Right lobe of liver (tissue), 6 donors: ENCODE results near the gene PPP1R13L. TPM values are rescaled to one million over a fixed set of nuclear protein-coding genes. Genes with fewer than 3 reads are reported as not detected.
A peak's percentile ranks its signal among the peaks of the same experiment; 100 is the strongest.

Source experiments
- ATAC-seq, 4 donors: fragments of 200-7000 bp; cut with Tn5 transposase; one replicate each; pipeline ENCODE4 v1.9.1; 2020; ENCODE audit warnings: mild to moderate bottlenecking in 4 of 4, moderate library complexity in 4 of 4
- DNase-seq, 3 donors: peaks; one replicate each; pipeline ENCODE4 v3.0.0-alpha.2; 2020
- H3K27ac ChIP-seq, 3 donors: fragments of 200-600 bp; one replicate each; pipeline ENCODE4 v1.8.0; 2022
- H3K27me3 ChIP-seq, 2 donors: fragments of 200-600 bp; one replicate each; pipeline ENCODE4 v1.8.0; 2022
- H3K36me3 ChIP-seq, 4 donors: fragments of 200-600 bp; sonication (generic) in 1 of 4; one replicate each; pipeline versions ENCODE4 v1.5.1 to v1.8.0; 2017 to 2022; ENCODE audit warnings: control low read depth in 1 of 4
- H3K4me1 ChIP-seq, 4 donors: fragments of 200-600 bp; sonication (generic) in 1 of 4; one replicate each; pipeline versions ENCODE4 v1.5.1 to v1.8.0; 2017 to 2022; ENCODE audit warnings: control low read depth in 1 of 4
- H3K4me3 ChIP-seq, 3 donors: fragments of 200-600 bp; one replicate each; pipeline ENCODE4 v1.8.0; 2022
- H3K9me3 ChIP-seq, 4 donors: fragments of 200-600 bp; sonication (generic) in 1 of 4; one replicate each; pipeline versions ENCODE4 v1.5.1 to v1.8.0; 2017 to 2022; ENCODE audit warnings: control low read depth in 1 of 4
- CTCF ChIP-seq, 4 donors: fragments of 200-600 bp in 3 of 4; fragments of 450-650 bp in 1 of 4; IDR thresholded peaks; one replicate each; pipeline versions ENCODE4 v1.5.1 to v1.8.0; 2016 to 2022; ENCODE audit warnings: antibody characterized with exemption in 4 of 4, mild to moderate bottlenecking in 2 of 4
- POLR2A ChIP-seq: fragments of 450-650 bp; IDR thresholded peaks from one replicate; pipeline ENCODE4 v1.6.1; 2017; ENCODE audit warnings: antibody characterized with exemption, mild to moderate bottlenecking
- WGBS: methylation state at CpG from one replicate; pipeline ENCODE4 v1.1.6; 2018; ENCODE audit warnings: low coverage, low lambda C conversion rate; ENCODE audit not compliant: insufficient coverage; ENCODE audit errors: missing lambda C conversion rate; 5-methylcytosine and 5-hydroxymethylcytosine counted together
- intact Hi-C, 2 donors: fragments of 100-400 bp; cut with DNase I; formaldehyde crosslinking; loops; one replicate each; pipeline versions ENCODE4 v1.11.2 to v1.14.1; 2022
- total RNA-seq, 6 experiments: library from RNA; depleted of rRNA in 2 of 6; stranded (reverse); fragments of >200 nt in 2 of 6; fragmentation: NEBNext Ultra II Directional in 3 of 6; extraction: Animal tissue kit (Norgen Biotek cat#: 25700) in 3 of 6; gene quantifications; one replicate each; pipeline versions ENCODE4 v1.1.0 to v1.2.4, GENCODE V29; 2016 to 2023
- donor health status: DM: no; HTN: yes; CAD: no.
- donor health status: DM: no; HTN: no; CAD: no.
- donor health status: DM: no; HTN: no; CAD: no.
- donor health status: DM: no; HTN: yes; CAD: no.
- donor health status: DM: no; HTN: yes; CAD: no.

PPP1R13L gene
- total RNA-seq, 6 experiments from 2014 or later: 6.9 to 22.9 (median 14.6) TPM

GRCh38 chr19:45352062-45352461 lies 52.8 kb downstream of the PPP1R13L start:
- Histone ChIP-seq H3K27me3 (no peaks in the 10 kb centered on the region), H3K36me3 (peaks cover 0 to 6% (median 0%) of the 10 kb centered on the region in 4 donors), H3K27ac (no peak overlapping the region), H3K4me1 (no peaks in the 10 kb centered on the region), H3K4me3 (no peak overlapping the region), H3K9me3 (no peaks in the 10 kb centered on the region)
- no peak for ATAC-seq
- WGBS: 90% methylated on average over 2 of the region's 15 CpGs
- intact Hi-C loops: no loop called here
- no peak for DNase-seq
- TF ChIP-seq POLR2A: no peak
- TF ChIP-seq CTCF (IDR thresholded peaks at IDR 0.05): no peak

GRCh38 chr19:45351401-45351952 lies 53.4 kb downstream of the PPP1R13L start:
- intact Hi-C loops: no loop called here
- ATAC-seq: no peak
- Histone ChIP-seq H3K27ac (no peak overlapping the region), H3K9me3 (no peaks in the 10 kb centered on the region), H3K27me3 (no peaks in the 10 kb centered on the region), H3K4me3 (no peak overlapping the region), H3K36me3 (peaks cover 0 to 6% (median 0%) of the 10 kb centered on the region in 4 donors), H3K4me1 (no peaks in the 10 kb centered on the region)
- 78% methylated on average over 6 of the region's 13 CpGs for WGBS
- DNase-seq: no peak
- TF ChIP-seq POLR2A (no peak), CTCF (IDR thresholded peaks at IDR 0.05) (no peak)

- Histone ChIP-seq H3K27ac (no peak overlapping the region), H3K4me1 (no peaks in the 10 kb centered on the region), H3K27me3 (no peaks in the 10 kb centered on the region), H3K9me3 (no peaks in the 10 kb centered on the region), H3K4me3 (no peak overlapping the region), H3K36me3 (peaks cover 0 to 6% (median 0%) of the 10 kb centered on the region in 4 donors)
- 60% methylated on average over 1 of the region's 17 CpGs for WGBS
- ATAC-seq (no peak), DNase-seq (no peak)
- intact Hi-C loops: no loop called here
- TF ChIP-seq POLR2A: no peak
- no peak for TF ChIP-seq CTCF (IDR thresholded peaks at IDR 0.05)
Measured at GRCh38 chr19:45350477-45351058, 54.3 kb downstream of the PPP1R13L start.

GRCh38 chr19:45349430-45349941 lies 55.4 kb downstream of the PPP1R13L start:
- Histone ChIP-seq H3K9me3 (no peaks in the 10 kb centered on the region), H3K27me3 (no peaks in the 10 kb centered on the region), H3K36me3 (peaks cover 0 to 6% (median 0%) of the 10 kb centered on the region in 4 donors), H3K27ac (no peak overlapping the region), H3K4me3 (no peak overlapping the region), H3K4me1 (no peaks in the 10 kb centered on the region)
- DNase-seq (no peak), ATAC-seq (peak in 1 of 4 donors; percentile 15)
- WGBS: 87% methylated on average over 10 of the region's 17 CpGs
- TF ChIP-seq POLR2A (no peak), CTCF (IDR thresholded peaks at IDR 0.05) (no peak)
- intact Hi-C loops: loop anchor here in 1 of 2 donors (10.0 kb wide), 1 partner anchor 195 kb away; no protein-coding TSS in a partner anchor
